Stomach (tissue), 4 donors: ENCODE measurements around the gene ALK.

Experiments used
- CTCF ChIP-seq, 7 experiments: fragments of 450-650 bp in 4 of 7; fragments of 200-600 bp in 3 of 7; sonication (generic) in 3 of 7; IDR thresholded peaks; one replicate each; pipeline ENCODE4 v1.5.1; 2016 to 2019; ENCODE audit warnings: antibody characterized with exemption in 7 of 7, control low read depth in 2 of 7, mild to moderate bottlenecking in 1 of 7
- POLR2A ChIP-seq, 4 donors: fragments of 450-650 bp; IDR thresholded peaks; one replicate each; pipeline ENCODE4 v1.6.1; 2016; ENCODE audit warnings: antibody characterized with exemption in 4 of 4, control low read depth in 2 of 4, mild to moderate bottlenecking in 1 of 4, moderate library complexity in 1 of 4
- POLR2AphosphoS5 ChIP-seq, 3 donors: sonication (generic); formaldehyde crosslinking; IDR thresholded peaks; one replicate each; pipeline ENCODE4 v1.6.1; 2016; ENCODE audit warnings: antibody characterized with exemption in 3 of 3

- no peak for TF ChIP-seq POLR2AphosphoS5 (IDR thresholded peaks at IDR 0.05)
- no peak for TF ChIP-seq CTCF (IDR thresholded peaks at IDR 0.05)
- TF ChIP-seq POLR2A (IDR thresholded peaks at IDR 0.05) = no peak
Observed at GRCh38 chr2:29698216-29698615, 223.2 kb downstream of the ALK start.
